H9 (cell line): ENCODE results near the gene WSB2. TPM values are rescaled to one million over a fixed set of nuclear protein-coding genes. Genes with fewer than 3 reads are reported as not detected.
A peak's percentile ranks its signal among the peaks of the same experiment; 100 is the strongest.

ENCODE experiments used
- DNase-seq: peaks from one replicate; pipeline ENCODE4 v3.0.0-alpha.2; 2017
- H2AFZ ChIP-seq: one replicate; pipeline ENCODE4 v1.6.1; 2013; ENCODE audit warnings: mild to moderate bottlenecking, low read length, control low read depth, moderate library complexity
- H2AK5ac ChIP-seq: 2 replicates; pipeline ENCODE4 v1.6.1; 2013; ENCODE audit warnings: low read length, control low read depth, mixed read lengths; ENCODE audit not compliant: insufficient read length
- H2BK120ac ChIP-seq: one replicate; pipeline ENCODE4 v1.6.1; 2013; ENCODE audit warnings: low read depth, mild to moderate bottlenecking, low read length, control low read depth, inconsistent platforms; ENCODE audit not compliant: poor library complexity, severe bottlenecking
- H2BK12ac ChIP-seq: 2 replicates; pipeline ENCODE4 v1.6.1; 2013; ENCODE audit warnings: low read length, control low read depth, mixed read lengths, low read depth; ENCODE audit not compliant: insufficient read length
- H2BK15ac ChIP-seq: 2 replicates; pipeline ENCODE4 v1.6.1; 2013; ENCODE audit warnings: low read depth, low read length, control low read depth
- H2BK20ac ChIP-seq: one replicate; pipeline ENCODE4 v1.6.1; 2013; ENCODE audit warnings: low read depth, mild to moderate bottlenecking, low read length, control low read depth, inconsistent platforms; ENCODE audit not compliant: poor library complexity, severe bottlenecking
- H2BK5ac ChIP-seq: 2 replicates; pipeline ENCODE4 v1.6.1; 2013; ENCODE audit warnings: low read length, control low read depth, mixed read lengths; ENCODE audit not compliant: insufficient read length
- H3K14ac ChIP-seq: 2 replicates; pipeline ENCODE4 v1.6.1; 2013; ENCODE audit warnings: low read length, control low read depth; ENCODE audit not compliant: insufficient read depth
- H3K18ac ChIP-seq: 2 replicates; pipeline ENCODE4 v1.6.1; 2013; ENCODE audit warnings: low read depth, mild to moderate bottlenecking, mixed read lengths, low read length, control low read depth; ENCODE audit not compliant: insufficient read length
- H3K23ac ChIP-seq: 2 replicates; pipeline ENCODE4 v1.6.1; 2013; ENCODE audit warnings: low read length, control low read depth, mixed read lengths, low read depth; ENCODE audit not compliant: insufficient read length
- H3K23me2 ChIP-seq: 2 replicates; pipeline ENCODE4 v1.6.1; 2013; ENCODE audit warnings: low read depth, mild to moderate bottlenecking, mixed read lengths, low read length, control low read depth; ENCODE audit not compliant: insufficient read length, poor library complexity, severe bottlenecking
- H3K27ac ChIP-seq: 2 replicates; pipeline ENCODE4 v1.5.1; 2013; ENCODE audit warnings: low read length, control low read depth, mixed read lengths, low read depth; ENCODE audit not compliant: insufficient read length
- H3K27me3 ChIP-seq: 2 replicates; pipeline ENCODE4 v1.6.1; 2013; ENCODE audit warnings: low read length, control low read depth, inconsistent platforms; ENCODE audit not compliant: insufficient read depth
- H3K4ac ChIP-seq: 2 replicates; pipeline ENCODE4 v1.6.1; 2013; ENCODE audit warnings: low read depth, mild to moderate bottlenecking, control low read depth, inconsistent platforms, low read length, moderate library complexity
- H3K4me1 ChIP-seq: 2 replicates; pipeline ENCODE4 v1.6.1; 2013; ENCODE audit warnings: low read length, control low read depth, inconsistent platforms; ENCODE audit not compliant: insufficient read depth
- H3K4me2 ChIP-seq: 2 replicates; pipeline ENCODE4 v1.6.1; 2013; ENCODE audit warnings: low read length, control low read depth, mixed read lengths; ENCODE audit not compliant: insufficient read length, insufficient read depth
- H3K56ac ChIP-seq: 2 replicates; pipeline ENCODE4 v1.6.1; 2013; ENCODE audit warnings: low read depth, mild to moderate bottlenecking, mixed read lengths, low read length, control low read depth; ENCODE audit not compliant: insufficient read length
- H3K79me1 ChIP-seq: 2 replicates; pipeline ENCODE4 v1.6.1; 2013; ENCODE audit warnings: low read depth, mild to moderate bottlenecking, moderate library complexity, low read length, control low read depth, inconsistent platforms; ENCODE audit not compliant: insufficient read depth, poor library complexity, severe bottlenecking
- H3K79me2 ChIP-seq: 2 replicates; pipeline ENCODE4 v1.6.1; 2013; ENCODE audit warnings: low read length, control low read depth, inconsistent platforms; ENCODE audit not compliant: insufficient read depth
- H3K9ac ChIP-seq: 2 replicates; pipeline ENCODE4 v1.6.1; 2013; ENCODE audit warnings: low read length, control low read depth, mixed read lengths; ENCODE audit not compliant: insufficient read length; ENCODE audit errors: extremely low read depth
- H3K9me3 ChIP-seq: one replicate; pipeline ENCODE4 v1.6.1; 2013; ENCODE audit warnings: low read depth, low read length, inconsistent platforms; ENCODE audit not compliant: control insufficient read depth
- H3T11ph ChIP-seq: one replicate; pipeline ENCODE4 v1.6.1; 2013; ENCODE audit warnings: mild to moderate bottlenecking, low read length, control low read depth, inconsistent platforms
- H4K20me1 ChIP-seq: one replicate; pipeline ENCODE4 v1.6.1; 2013; ENCODE audit not compliant: control insufficient read depth, insufficient read length, insufficient read depth
- H4K5ac ChIP-seq: 2 replicates; pipeline ENCODE4 v1.6.1; 2013; ENCODE audit warnings: low read depth, mild to moderate bottlenecking, mixed read lengths, low read length, control low read depth; ENCODE audit not compliant: insufficient read length
- H4K8ac ChIP-seq: replicated peaks from 2 replicates; pipeline ENCODE4 v1.6.1; 2013; ENCODE audit warnings: low read length, control low read depth, mixed read lengths, low read depth; ENCODE audit not compliant: insufficient read length
- H4K91ac ChIP-seq: 2 replicates; pipeline ENCODE4 v1.6.1; 2013; ENCODE audit warnings: low read depth, mild to moderate bottlenecking, moderate library complexity, mixed read lengths, low read length, control low read depth; ENCODE audit not compliant: insufficient read length
- H3K27ac Mint-ChIP-seq, 3 experiments: 2 replicates in 2 of 3; 3 replicates in 1 of 3; pipeline ENCODE4 v1.8.0; 2020 to 2021; ENCODE audit warnings: mixed read lengths in 3 of 3, mild to moderate bottlenecking in 1 of 3, moderate library complexity in 1 of 3
- H3K27me3 Mint-ChIP-seq: 2 replicates; pipeline ENCODE4 v1.8.0; 2021; ENCODE audit warnings: low read depth, mild to moderate bottlenecking, moderate library complexity, mixed read lengths
- H3K36me3 Mint-ChIP-seq, 3 experiments: 2 replicates in 2 of 3; 3 replicates in 1 of 3; pipeline ENCODE4 v1.8.0; 2020 to 2021; ENCODE audit warnings: low read depth in 3 of 3, mixed read lengths in 3 of 3; ENCODE audit not compliant: insufficient read depth in 1 of 3
- H3K4me1 Mint-ChIP-seq, 2 experiments: 2 replicates each; pipeline ENCODE4 v1.8.0; 2020; ENCODE audit warnings: mixed read lengths in 2 of 2
- H3K4me3 Mint-ChIP-seq, 2 experiments: 2 replicates in 1 of 2; 3 replicates in 1 of 2; pipeline ENCODE4 v1.8.0; 2020 to 2021; ENCODE audit warnings: mild to moderate bottlenecking in 2 of 2, mixed read lengths in 2 of 2, moderate library complexity in 1 of 2
- H3K9me3 Mint-ChIP-seq, 2 experiments: 2 replicates in 1 of 2; 3 replicates in 1 of 2; pipeline ENCODE4 v1.8.0; 2020; ENCODE audit warnings: mild to moderate bottlenecking in 2 of 2, mixed read lengths in 2 of 2, moderate library complexity in 1 of 2
- WGBS: extraction: QIAGEN DNeasy Blood & Tissue Kit; methylation state at CpG from one replicate; pipeline ENCODE4 v1.1.7; 2013; ENCODE audit warnings: missing lambda C conversion rate, low lambda C conversion rate, mixed read lengths; ENCODE audit not compliant: insufficient read length; ENCODE audit errors: extremely low coverage; 5-methylcytosine and 5-hydroxymethylcytosine counted together
- total RNA-seq: library from RNA; stranded (reverse); gene quantifications from 2 replicates; pipeline ENCODE4 v1.2.1, GENCODE V29; 2021
- TF ChIP-seq, protein P1 (sequence below): fragments of 200-600 bp; sonication (generic); conservative IDR thresholded peaks from 3 replicates; pipeline ENCODE4 v1.8.0; 2021; ENCODE audit warnings: antibody characterized with exemption, mild to moderate bottlenecking

The WSB2 gene
- total RNA-seq, 1 experiment from 2014 or later, result 58.6 TPM

DNA sequence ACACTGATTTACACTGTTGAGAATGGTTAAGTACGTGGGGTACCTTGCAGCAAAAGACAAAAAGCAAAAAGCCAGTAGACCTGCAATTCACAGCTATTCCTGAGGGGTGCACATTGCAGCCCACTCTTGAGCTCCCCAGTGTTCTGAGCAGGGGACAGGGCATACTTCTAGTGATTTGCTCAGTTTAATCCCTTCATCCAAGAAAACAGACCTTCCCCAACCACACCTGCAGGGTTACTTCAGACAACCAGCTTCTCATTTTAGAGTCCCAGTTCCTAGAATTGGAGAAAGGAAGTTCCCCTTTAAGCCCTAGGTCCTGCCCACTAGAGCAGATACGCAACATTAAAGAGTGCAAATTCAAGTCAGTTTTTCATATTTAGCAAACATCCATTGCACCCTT, 3.6 kb upstream of the WSB2 start:
- peaks cover 31 to 38% of the 10 kb centered on the region in 2 experiments for H3K4me1 Mint-ChIP-seq
- Histone ChIP-seq H2BK12ac (no peak overlapping the region), H3K4me1 (peaks cover 3% of the 10 kb centered on the region; the same call in 1 of the 2 replicates), H3K4ac (no peak overlapping the region), H4K20me1 (no peaks in the 10 kb centered on the region), H2BK15ac (no peak overlapping the region), H3K79me2 (peaks cover 2% of the 10 kb centered on the region; the same call in 1 of the 2 replicates), H3T11ph (no peak overlapping the region), H3K56ac (no peak overlapping the region), H2AFZ (no peak overlapping the region), H3K23ac (no peak overlapping the region), H3K27me3 (no peaks in the 10 kb centered on the region), H2AK5ac (no peak overlapping the region), H2BK120ac (no peak overlapping the region), H3K14ac (no peak overlapping the region), H4K8ac (no peak overlapping the region), H3K9me3 (no peaks in the 10 kb centered on the region), H3K4me2 (no peak overlapping the region), H2BK20ac (no peak overlapping the region), H3K18ac (no peak overlapping the region), H2BK5ac (no peak overlapping the region), H3K9ac (no peak overlapping the region), H4K91ac (no peak overlapping the region), H3K79me1 (no peaks in the 10 kb centered on the region), H4K5ac (no peak overlapping the region), H3K27ac (no peak overlapping the region), H3K23me2 (peaks cover 24% of the 10 kb centered on the region)
- H3K27ac Mint-ChIP-seq, result peak overlapping the region in 2 of 3 experiments; percentile 85; a peak in 6 of 7 replicates
- peaks cover 18 to 42% (median 26%) of the 10 kb centered on the region in 3 experiments; a peak in 6 of 7 replicates for H3K36me3 Mint-ChIP-seq
- H3K27me3 Mint-ChIP-seq, result no peaks in the 10 kb centered on the region; the same call in 1 of the 2 replicates
- no peaks in the 10 kb centered on the region for H3K9me3 Mint-ChIP-seq
- no CpG with 5 or more reads among the region's 2 CpGs for WGBS
- DNase-seq, result peak; percentile 51
- TF ChIP-seq, protein P1, sequence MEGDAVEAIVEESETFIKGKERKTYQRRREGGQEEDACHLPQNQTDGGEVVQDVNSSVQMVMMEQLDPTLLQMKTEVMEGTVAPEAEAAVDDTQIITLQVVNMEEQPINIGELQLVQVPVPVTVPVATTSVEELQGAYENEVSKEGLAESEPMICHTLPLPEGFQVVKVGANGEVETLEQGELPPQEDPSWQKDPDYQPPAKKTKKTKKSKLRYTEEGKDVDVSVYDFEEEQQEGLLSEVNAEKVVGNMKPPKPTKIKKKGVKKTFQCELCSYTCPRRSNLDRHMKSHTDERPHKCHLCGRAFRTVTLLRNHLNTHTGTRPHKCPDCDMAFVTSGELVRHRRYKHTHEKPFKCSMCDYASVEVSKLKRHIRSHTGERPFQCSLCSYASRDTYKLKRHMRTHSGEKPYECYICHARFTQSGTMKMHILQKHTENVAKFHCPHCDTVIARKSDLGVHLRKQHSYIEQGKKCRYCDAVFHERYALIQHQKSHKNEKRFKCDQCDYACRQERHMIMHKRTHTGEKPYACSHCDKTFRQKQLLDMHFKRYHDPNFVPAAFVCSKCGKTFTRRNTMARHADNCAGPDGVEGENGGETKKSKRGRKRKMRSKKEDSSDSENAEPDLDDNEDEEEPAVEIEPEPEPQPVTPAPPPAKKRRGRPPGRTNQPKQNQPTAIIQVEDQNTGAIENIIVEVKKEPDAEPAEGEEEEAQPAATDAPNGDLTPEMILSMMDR, result peak; percentile 55
- peak overlapping the region in 1 of 2 experiments; percentile 50; a peak in 2 of 5 replicates for H3K4me3 Mint-ChIP-seq
